PC-3 (cell line): ENCODE measurements around the gene BCR. TPM values are rescaled to one million over a fixed set of nuclear protein-coding genes. Genes with fewer than 3 reads are reported as not detected.

Source experiments
- ATAC-seq: fragments of 200-7000 bp; cut with Tn5 transposase; 2 replicates; pipeline ENCODE4 v1.9.1; 2020; ENCODE audit warnings: mild to moderate bottlenecking, moderate library complexity
- BruUV-seq: library from RNA; stranded (reverse); fragments of 400-500 nt; replicated peaks from 2 replicates; lab custom pipeline; 2021; lab: Mats Ljungman, UMichigan
- CTCF ChIA-PET: fragments of 300-600 bp; sonication (Branson Sonifier 250); formaldehyde crosslinking; loops from one replicate; lab custom pipeline; 2022; ENCODE audit warnings: antibody characterized with exemption; lab: Charles Lee
- POLR2A ChIA-PET: fragments of 300-600 bp; sonication (Branson Sonifier 250); formaldehyde crosslinking; loops from one replicate; lab custom pipeline; 2022; ENCODE audit warnings: antibody characterized with exemption; ENCODE audit not compliant: unreplicated experiment; lab: Charles Lee
- DNase-seq: peaks from one replicate; pipeline ENCODE4 v3.0.0-alpha.2; 2015
- H2AFZ ChIP-seq: fragments of 300-600 bp; sonication (generic); 2 replicates; pipeline ENCODE4 v1.6.0; 2016; ENCODE audit warnings: antibody characterized with exemption, low read length
- H3F3A ChIP-seq: fragments of 300-600 bp; sonication (generic); one replicate; pipeline ENCODE4 v1.6.0; 2017; ENCODE audit warnings: antibody characterized with exemption, low read length, control low read depth, mild to moderate bottlenecking; ENCODE audit not compliant: unreplicated experiment
- H3K27ac ChIP-seq: fragments of 300-600 bp; sonication (generic); 2 replicates; pipeline ENCODE4 v1.5.1; 2016; ENCODE audit warnings: mild to moderate bottlenecking, low read length
- H3K27me3 ChIP-seq: fragments of 300-600 bp; sonication (generic); 2 replicates; pipeline ENCODE4 v1.6.1; 2016; ENCODE audit warnings: low read length, mixed read lengths
- H3K36me3 ChIP-seq: fragments of 300-600 bp; sonication (generic); 2 replicates; pipeline ENCODE4 v1.6.1; 2016; ENCODE audit warnings: low read depth, mixed run types, low read length, mixed read lengths
- H3K4me1 ChIP-seq: fragments of 300-600 bp; sonication (generic); 2 replicates; pipeline ENCODE4 v1.5.1; 2016; ENCODE audit warnings: low read length; ENCODE audit not compliant: insufficient read depth
- H3K4me2 ChIP-seq: fragments of 300-600 bp; sonication (generic); 2 replicates; pipeline ENCODE4 v1.6.0; 2016; ENCODE audit warnings: low read length
- H3K4me3 ChIP-seq: fragments of 300-600 bp; sonication (generic); 2 replicates; pipeline ENCODE4 v1.5.1; 2016; ENCODE audit warnings: mild to moderate bottlenecking, low read length, mixed read lengths
- H3K79me2 ChIP-seq: fragments of 300-600 bp; sonication (generic); 2 replicates; pipeline ENCODE4 v1.6.1; 2017; ENCODE audit warnings: low read length, mixed read lengths
- H3K9ac ChIP-seq: fragments of 300-600 bp; sonication (generic); 2 replicates; pipeline ENCODE4 v1.6.0; 2016; ENCODE audit warnings: mild to moderate bottlenecking, low read length
- H3K9me2 ChIP-seq: fragments of 300-600 bp; sonication (generic); replicated peaks from 2 replicates; pipeline ENCODE4 v1.6.1; 2016; ENCODE audit warnings: mixed run types, low read length, mixed read lengths
- H3K9me3 ChIP-seq: fragments of 300-600 bp; sonication (generic); 2 replicates; pipeline ENCODE4 v1.6.1; 2016; ENCODE audit warnings: low read length, mixed read lengths
- H4K20me1 ChIP-seq: fragments of 300-600 bp; sonication (generic); 2 replicates; pipeline ENCODE4 v1.6.1; 2016; ENCODE audit warnings: low read length, mixed read lengths
- CTCF ChIP-seq: fragments of 300-600 bp; sonication (generic); conservative IDR thresholded peaks from 2 replicates; pipeline ENCODE4 v1.5.1; 2017; ENCODE audit warnings: antibody characterized with exemption, low read depth, mild to moderate bottlenecking, low read length
- EZH2 ChIP-seq: fragments of 300-600 bp; sonication (generic); IDR thresholded peaks from one replicate; pipeline ENCODE4 v1.6.1; 2017; ENCODE audit warnings: antibody characterized with exemption, mild to moderate bottlenecking, low read length; ENCODE audit not compliant: unreplicated experiment
- EZH2phosphoT487 ChIP-seq: fragments of 300-600 bp; sonication (generic); IDR thresholded peaks from 2 replicates; pipeline ENCODE4 v1.6.1; 2018; ENCODE audit warnings: mild to moderate bottlenecking, antibody characterized with exemption, low read length, borderline replicate concordance
- intact Hi-C: fragments of 100-400 bp; cut with micrococcal nuclease; formaldehyde crosslinking; loops from 2 replicates; pipeline ENCODE4 v1.9.0; 2023
- total RNA-seq: library from RNA; depleted of rRNA; stranded (reverse); fragments of >200 nt; gene quantifications from 2 replicates; pipeline ENCODE4 v1.2.3, GENCODE V29; 2014

Gene BCR
- total RNA-seq, 1 experiment from 2014 or later: 36.8 TPM

- H3K9me3 ChIP-seq: no peaks in the 10 kb centered on the region
These were observed 87.1 kb downstream of the BCR start for GRCh38 chr22:23267226-23268043.

GRCh38 chr22:23268139-23268712 is 87.9 kb downstream of the BCR start:
- no peaks in the 10 kb centered on the region for H3K4me1 ChIP-seq
- no peaks in the 10 kb centered on the region; the same call in 1 of the 2 replicates for H3K36me3 ChIP-seq
- intact Hi-C loops: no loop called here
- H2AFZ ChIP-seq: no peak overlapping the region
- ATAC-seq: no peak
- no peaks in the 10 kb centered on the region for H3F3A ChIP-seq
- no peak overlapping the region for H3K9ac ChIP-seq
- no peaks in the 10 kb centered on the region for H3K27me3 ChIP-seq
- BruUV-seq: no TSS peak
- TF ChIP-seq CTCF (no peak), EZH2 (no peak), EZH2phosphoT487 (no peak)
- no peaks in the 10 kb centered on the region for H3K9me2 ChIP-seq
- no peaks in the 10 kb centered on the region for H3K9me3 ChIP-seq
- CTCF ChIA-PET: no interaction called here
- H3K4me3 ChIP-seq: no peak overlapping the region
- H3K79me2 ChIP-seq: no peaks in the 10 kb centered on the region
- DNase-seq: no peak
- H3K27ac ChIP-seq: no peak overlapping the region
- POLR2A ChIA-PET: no interaction called here
- H3K4me2 ChIP-seq: no peak overlapping the region
- no peaks in the 10 kb centered on the region for H4K20me1 ChIP-seq

More at GRCh38 chr22:23267226-23268043, 87.1 kb downstream of the BCR start:
- TF ChIP-seq CTCF: no peak
- no peak for TF ChIP-seq EZH2phosphoT487
- no peak for TF ChIP-seq EZH2
- Histone ChIP-seq H2AFZ (no peak overlapping the region), H3K79me2 (no peaks in the 10 kb centered on the region), H3K36me3 (no peaks in the 10 kb centered on the region; the same call in 1 of the 2 replicates), H3K4me2 (no peak overlapping the region), H3K9ac (no peak overlapping the region), H3K27ac (no peak overlapping the region), H4K20me1 (no peaks in the 10 kb centered on the region), H3K4me1 (no peaks in the 10 kb centered on the region), H3K4me3 (no peak overlapping the region), H3F3A (no peaks in the 10 kb centered on the region), H3K9me2 (no peaks in the 10 kb centered on the region), H3K27me3 (no peaks in the 10 kb centered on the region)
- DNase-seq: no peak
- intact Hi-C loops: no loop called here
- no peak for ATAC-seq
- ChIA-PET POLR2A (no interaction called here), CTCF (no interaction called here)
- BruUV-seq: no TSS peak

GRCh38 chr22:23268877-23269276 is 88.6 kb downstream of the BCR start:
- H3K36me3 ChIP-seq: no peaks in the 10 kb centered on the region; the same call in 1 of the 2 replicates
- no peak overlapping the region for H3K4me3 ChIP-seq
- intact Hi-C loops: no loop called here
- H3F3A ChIP-seq: no peaks in the 10 kb centered on the region
- no TSS peak for BruUV-seq
- TF ChIP-seq CTCF: no peak
- no peak for TF ChIP-seq EZH2
- TF ChIP-seq EZH2phosphoT487: no peak
- H2AFZ ChIP-seq: no peak overlapping the region
- H3K4me1 ChIP-seq: no peaks in the 10 kb centered on the region
- no peak overlapping the region for H3K9ac ChIP-seq
- no peaks in the 10 kb centered on the region for H3K79me2 ChIP-seq
- no peak overlapping the region for H3K27ac ChIP-seq
- no peaks in the 10 kb centered on the region for H3K27me3 ChIP-seq
- no peaks in the 10 kb centered on the region for H4K20me1 ChIP-seq
- ATAC-seq: no peak
- no peak overlapping the region for H3K4me2 ChIP-seq
- CTCF ChIA-PET: no interaction called here
- H3K9me2 ChIP-seq: no peaks in the 10 kb centered on the region
- no peaks in the 10 kb centered on the region for H3K9me3 ChIP-seq
- DNase-seq: no peak
- POLR2A ChIA-PET: no interaction called here
